K562 (cell line): Measurements from ENCODE around the gene TMEM239. TPM values are rescaled to one million over a fixed set of nuclear protein-coding genes. Genes with fewer than 3 reads are reported as not detected.

Experiments
- ATAC-seq: fragments of 200-7000 bp; cut with Tn5 transposase; 3 replicates; pipeline ENCODE4 v1.9.1; 2020; ENCODE audit warnings: moderate library complexity
- BruUV-seq: library from RNA; stranded (reverse); fragments of 400-500 nt; replicated peaks from 2 replicates; lab custom pipeline; 2021; lab: Mats Ljungman, UMichigan
- CTCF ChIA-PET: fragments of 300-600 bp; formaldehyde crosslinking; extraction: SDS; loops from one replicate; lab custom pipeline; 2021; ENCODE audit warnings: low intra/inter-chr PET ratio; lab: Yijun Ruan, JAX
- POLR2A ChIA-PET: fragments of 300-600, 350-650 bp; sonication (Branson Sonifier 250); formaldehyde crosslinking; extraction: SDS; loops from one replicate; lab custom pipeline; 2021; ENCODE audit warnings: antibody characterized with exemption, inconsistent platforms; lab: Yijun Ruan, JAX
- DNase-seq, 4 experiments: peaks; one replicate each; pipeline versions ENCODE4 v3.0.0 to v3.0.0-alpha.2; 2011 to 2018; ENCODE audit warnings: low spot score in 3 of 4, mixed read lengths in 3 of 4; ENCODE audit errors: extremely low read depth in 1 of 4
- FAIRE-seq: peaks from 2 replicates; lab custom pipeline; 2011; peaks lifted over from hg19 to GRCh38; lab: Jason Lieb, UNC
- H2AFZ ChIP-seq: 2 replicates; pipeline ENCODE4 v1.6.0; 2011; ENCODE audit warnings: low read depth, low read length, control low read depth, inconsistent platforms
- H3K27ac ChIP-seq: fragments of 200-600 bp; 3 replicates; pipeline ENCODE4 v1.8.0; 2011; ENCODE audit warnings: low read depth, mild to moderate bottlenecking, control low read depth, inconsistent platforms, low read length, moderate library complexity, mixed read lengths; ENCODE audit errors: extremely low read depth
- H3K27me3 ChIP-seq, 2 experiments: fragments of 300-600 bp in 1 of 2; 2 replicates in 1 of 2; 3 replicates in 1 of 2; pipeline versions ENCODE4 v1.6.0 to v1.8.0; 2011; ENCODE audit warnings: inconsistent platforms in 2 of 2, low read length in 2 of 2, mild to moderate bottlenecking in 1 of 2, mixed read lengths in 1 of 2, moderate library complexity in 1 of 2; ENCODE audit not compliant: control insufficient read depth in 2 of 2, insufficient read depth in 2 of 2
- H3K36me3 ChIP-seq: fragments of 300-600 bp; 3 replicates; pipeline ENCODE4 v1.8.0; 2011; ENCODE audit warnings: mild to moderate bottlenecking, low read length, inconsistent platforms; ENCODE audit not compliant: control insufficient read depth, insufficient read depth
- H3K4me1 ChIP-seq, 2 experiments: fragments of 200-600 bp in 1 of 2; replicated peaks in 1 of 2; 2 replicates in 1 of 2; 3 replicates in 1 of 2; pipeline versions ENCODE4 v1.5.1 to v1.8.0; 2011; ENCODE audit warnings: inconsistent platforms in 2 of 2, low read length in 2 of 2, mild to moderate bottlenecking in 1 of 2, mixed read lengths in 1 of 2, moderate library complexity in 1 of 2; ENCODE audit not compliant: control insufficient read depth in 2 of 2, insufficient read depth in 2 of 2
- H3K4me2 ChIP-seq: 2 replicates; pipeline ENCODE4 v1.6.1; 2011; ENCODE audit warnings: low read length, control low read depth, inconsistent platforms, mixed read lengths; ENCODE audit not compliant: insufficient read depth
- H3K4me3 ChIP-seq: fragments of 200-600 bp; sonication (generic), shearing (Covaris generic); 2 replicates; pipeline ENCODE4 v1.5.1; 2016; ENCODE audit warnings: control low read depth, inconsistent platforms
- H3K79me2 ChIP-seq: fragments of 200-600 bp; 3 replicates; pipeline ENCODE4 v1.8.0; 2011; ENCODE audit warnings: low read length, inconsistent platforms; ENCODE audit not compliant: control insufficient read depth, insufficient read depth
- H3K9ac ChIP-seq, 2 experiments: 2 replicates each; pipeline versions ENCODE4 v1.6.0 to v1.6.1; 2011; ENCODE audit warnings: low read depth in 2 of 2, low read length in 2 of 2, control low read depth in 1 of 2, inconsistent platforms in 1 of 2, mild to moderate bottlenecking in 1 of 2, mixed read lengths in 1 of 2; ENCODE audit not compliant: insufficient read depth in 1 of 2
- H3K9me1 ChIP-seq: one replicate; pipeline ENCODE4 v1.6.0; 2011; ENCODE audit warnings: inconsistent platforms, mild to moderate bottlenecking, low read length, moderate library complexity; ENCODE audit not compliant: control insufficient read depth, insufficient read depth
- H3K9me3 ChIP-seq: replicated peaks from 2 replicates; pipeline ENCODE4 v1.5.1; 2011; ENCODE audit warnings: low read depth, low read length, inconsistent platforms; ENCODE audit not compliant: control insufficient read depth, insufficient read depth
- H4K20me1 ChIP-seq: replicated peaks from 2 replicates; pipeline ENCODE4 v1.6.1; 2011; ENCODE audit warnings: low read length, inconsistent platforms, mixed read lengths; ENCODE audit not compliant: control insufficient read depth, insufficient read depth
- ATF1 ChIP-seq, 2 experiments: fragments of 450-650 bp in 1 of 2; IDR thresholded peaks; 2 replicates each; pipeline ENCODE4 v1.6.1; 2016; ENCODE audit warnings: missing compliant biosample characterization in 1 of 2, missing genetic modification characterization in 1 of 2
- BRCA1 ChIP-seq, 2 experiments: fragments of 450-650 bp in 1 of 2; sonication (generic) in 1 of 2; formaldehyde crosslinking in 1 of 2; IDR thresholded peaks; 2 replicates each; pipeline versions ENCODE4 v1.5.0 to v1.6.1; 2017 to 2020; ENCODE audit warnings: mild to moderate bottlenecking in 1 of 2, missing genetic modification reagents in 1 of 2
- GTF3C2 ChIP-seq: IDR thresholded peaks from 3 replicates; pipeline ENCODE4 v1.6.1; 2011; ENCODE audit warnings: borderline replicate concordance, mild to moderate bottlenecking, moderate library complexity; ENCODE audit not compliant: insufficient read length; ENCODE audit errors: extremely low read depth
- IRF2 ChIP-seq: sonication (generic); formaldehyde crosslinking; IDR thresholded peaks from 2 replicates; pipeline ENCODE4 v1.8.1; 2022; ENCODE audit warnings: mild to moderate bottlenecking, missing genetic modification reagents
- KLF13 ChIP-seq: fragments of 450-650 bp; IDR thresholded peaks from 2 replicates; pipeline ENCODE4 v1.6.1; 2016; ENCODE audit warnings: missing genetic modification characterization, low read depth, mild to moderate bottlenecking, missing compliant biosample characterization, moderate library complexity, borderline replicate concordance
- MTA2 ChIP-seq: fragments of 450-650 bp; IDR thresholded peaks from 2 replicates; pipeline ENCODE4 v1.6.1; 2016; ENCODE audit warnings: low read depth
- MYBL2 ChIP-seq, 2 experiments: fragments of 450-650 bp in 1 of 2; sonication (generic) in 1 of 2; formaldehyde crosslinking in 1 of 2; IDR thresholded peaks; 2 replicates each; pipeline versions ENCODE4 v1.6.1 to v1.8.1; 2017 to 2022; ENCODE audit warnings: borderline replicate concordance in 1 of 2, inconsistent platforms in 1 of 2, low read depth in 1 of 2, mild to moderate bottlenecking in 1 of 2, missing genetic modification reagents in 1 of 2, moderate library complexity in 1 of 2
- NR2C1 ChIP-seq, 2 experiments: fragments of 450-650 bp; IDR thresholded peaks; 2 replicates each; pipeline ENCODE4 v1.6.1; 2017; ENCODE audit warnings: mild to moderate bottlenecking in 2 of 2, antibody characterized with exemption in 1 of 2, inconsistent platforms in 1 of 2, missing compliant biosample characterization in 1 of 2, missing genetic modification characterization in 1 of 2
- TBL1XR1 ChIP-seq, 2 experiments: IDR thresholded peaks; 2 replicates each; pipeline ENCODE4 v1.6.1; 2012; ENCODE audit warnings: improper control_type of control experiment in 2 of 2, low read length in 2 of 2, mild to moderate bottlenecking in 1 of 2
- TRIM28 ChIP-seq: fragments of 450-650 bp; IDR thresholded peaks from 2 replicates; pipeline ENCODE4 v1.6.1; 2017
- ZBTB1 ChIP-seq: sonication (generic); formaldehyde crosslinking; IDR thresholded peaks from 2 replicates; pipeline ENCODE4 v1.8.1; 2023; ENCODE audit warnings: missing genetic modification reagents, low read depth, mild to moderate bottlenecking, borderline replicate concordance
- ZBTB49 ChIP-seq: sonication (generic); formaldehyde crosslinking; IDR thresholded peaks from 2 replicates; pipeline ENCODE4 v1.8.0; 2022; ENCODE audit warnings: missing genetic modification reagents, mild to moderate bottlenecking, borderline replicate concordance
- ZC3H11A ChIP-seq: IDR thresholded peaks from 2 replicates; pipeline ENCODE4 v1.6.1; 2012; ENCODE audit warnings: low read depth, low read length, improper control_type of control experiment
- ZZZ3 ChIP-seq: fragments of 450-650 bp; IDR thresholded peaks from 2 replicates; pipeline ENCODE4 v1.6.1; 2016; ENCODE audit warnings: antibody characterized with exemption, mild to moderate bottlenecking, moderate library complexity
- WGBS: fragments of 100-300 bp; shearing (Covaris generic); methylation state at CpG from one replicate; pipeline ENCODE4 v1.1.6; 2016; ENCODE audit warnings: low coverage, mixed read lengths; ENCODE audit not compliant: insufficient coverage; ENCODE audit errors: missing lambda C conversion rate; 5-methylcytosine and 5-hydroxymethylcytosine counted together
- in situ Hi-C: fragments of 300-500 bp; cut with MboI; formaldehyde crosslinking; loops from 4 replicates; pipeline ENCODE4 v1.15.0; 2018; ENCODE audit warnings: inconsistent platforms, mixed read lengths
- intact Hi-C: fragments of 100-400 bp; cut with micrococcal nuclease; formaldehyde crosslinking; loops from 2 replicates; pipeline ENCODE4 v1.14.2; 2022
- polyA plus RNA-seq, 8 experiments: library from polyadenylated mRNA; depleted of rRNA in 4 of 8; stranded (reverse) in 5 of 8; unstranded in 3 of 8; fragments of >200 nt; fragmentation: Nextera tagmentation in 2 of 8; fragmentation: Illumina TruSeq in 1 of 8; extraction: Ambion mirVana in 2 of 8; extraction: Trizol in 1 of 8; gene quantifications; 2 replicates each; pipeline versions ENCODE4 v1.2.1 to v1.2.3, GENCODE V29; 2011 to 2014; ENCODE audit warnings: inconsistent platforms in 1 of 8, missing spikeins in 1 of 8
- total RNA-seq, 7 experiments: library from RNA; depleted of rRNA in 6 of 7; stranded (reverse); fragments of >200 nt in 6 of 7; fragmentation: Illumina TruSeq in 2 of 7; extraction: Trizol in 2 of 7; gene quantifications; 2 replicates each; pipeline versions ENCODE4 v1.2.1 to v1.2.3, GENCODE V29; 2011 to 2021; ENCODE audit warnings: low replicate concordance in 1 of 7

The TMEM239 gene
- total and polyA plus RNA-seq, 9 of the 15 experiments (the other 6 are each of a cell fraction or from before 2014, with no cell fraction given), result not detected

- no peak overlapping the region for H3K27ac ChIP-seq
- H3K36me3 ChIP-seq, result no peaks in the 10 kb centered on the region
- ChIA-PET POLR2A (interaction anchor here (1.4 to 1.8 kb wide), 2 partner anchors 19 to 30 kb away, joined by 3 to 4 read pairs; no protein-coding TSS in a partner anchor), CTCF (interaction anchor here (3.0 kb wide), 1 partner anchor 96 kb away, joined by 24 read pairs; no protein-coding TSS in a partner anchor)
- H3K9ac ChIP-seq, result no peak overlapping the region
- WGBS, result 81% methylated on average over 7 of the region's 10 CpGs
- ATAC-seq (no peak), FAIRE-seq (no peak), DNase-seq (no peak)
- no peaks in the 10 kb centered on the region for H3K9me3 ChIP-seq
- H3K4me1 ChIP-seq, result peaks cover 2 to 3% of the 10 kb centered on the region in 2 experiments; a peak in 2 of 5 replicates
- H3K4me3 ChIP-seq, result no peak overlapping the region
- intact Hi-C loops, result loop anchor here (5.0 kb wide), 1 partner anchor 164 kb away; no protein-coding TSS in a partner anchor
- H3K9me1 ChIP-seq, result no peaks in the 10 kb centered on the region
- no peak overlapping the region for H3K4me2 ChIP-seq
- no TSS peak for BruUV-seq
- in situ Hi-C loops, result loop anchor here (5.0 kb wide), 1 partner anchor 164 kb away; no protein-coding TSS in a partner anchor
- H4K20me1 ChIP-seq, result no peaks in the 10 kb centered on the region
- TF ChIP-seq BRCA1 (IDR thresholded peaks at IDR 0.05), result no peak
- no peak for TF ChIP-seq BRCA1 (CRISPR knock-in tag; IDR thresholded peaks at IDR 0.05)
- TF ChIP-seq ZC3H11A, result no peak
- no peak for TF ChIP-seq NR2C1 (IDR thresholded peaks at IDR 0.05)
- no peak for TF ChIP-seq NR2C1 (tag; IDR thresholded peaks at IDR 0.05)
- no peak for TF ChIP-seq TRIM28
- TF ChIP-seq MTA2, result no peak
- TF ChIP-seq ATF1 (CRISPR knock-in tag; IDR thresholded peaks at IDR 0.05), result no peak
- no peak for TF ChIP-seq ATF1 (tag; IDR thresholded peaks at IDR 0.05)
- TF ChIP-seq MYBL2 (IDR thresholded peaks at IDR 0.05; ENCODE audit: low read depth), result no peak
- no peak for TF ChIP-seq MYBL2 (CRISPR knock-in tag; IDR thresholded peaks at IDR 0.05; ENCODE audit: borderline replicate concordance)
- TF ChIP-seq ZBTB1 (CRISPR knock-in tag), result no peak
- no peak for TF ChIP-seq TBL1XR1 (IDR thresholded peaks at IDR 0.05; ENCODE audit: low read length in 2 of 2)
- no peak for TF ChIP-seq IRF2 (CRISPR knock-in tag)
- TF ChIP-seq ZBTB49, result no peak
- TF ChIP-seq KLF13 (tag), result no peak
- no peak for TF ChIP-seq ZZZ3
- TF ChIP-seq GTF3C2, result no peak
- H2AFZ ChIP-seq, result no peak overlapping the region
- H3K27me3 ChIP-seq, result no peaks in the 10 kb centered on the region
- H3K79me2 ChIP-seq, result no peaks in the 10 kb centered on the region
Measured at GRCh38 chr20:2851086-2851485, 34.9 kb downstream of the TMEM239 start.
